Cardiac muscle cell (in vitro differentiated cells and primary cell): ENCODE measurements around the gene C18orf32. TPM values are rescaled to one million over a fixed set of nuclear protein-coding genes. Genes with fewer than 3 reads are reported as not detected.
"Not testable (repeated sequence)": the region's sequence is repeated elsewhere in the genome, so short reads cannot be mapped to it uniquely, and the experiment has no call there.

Source experiments
- DNase-seq, 2 donors: peaks; one replicate each; pipeline versions ENCODE4 v3.0.0 to v3.0.0-alpha.2; 2010 to 2017; ENCODE audit warnings: low read depth in 1 of 2, low spot score in 1 of 2
- H3K27ac ChIP-seq: fragments of 200-600 bp; sonication (generic); 2 replicates; pipeline ENCODE4 v1.5.1; 2016
- H3K27me3 ChIP-seq: fragments of 200-600 bp; sonication (generic); 2 replicates; pipeline ENCODE4 v1.6.0; 2016; ENCODE audit warnings: control low read depth
- H3K36me3 ChIP-seq: fragments of 200-600 bp; sonication (generic); 2 replicates; pipeline ENCODE4 v1.5.1; 2016; ENCODE audit warnings: control low read depth
- H3K4me1 ChIP-seq: fragments of 200-600 bp; sonication (generic); 2 replicates; pipeline ENCODE4 v1.8.1; 2017; ENCODE audit warnings: low read depth, mild to moderate bottlenecking, mixed run types
- H3K4me3 ChIP-seq: fragments of 200-600 bp; sonication (generic); 2 replicates; pipeline ENCODE4 v1.5.1; 2016; ENCODE audit warnings: mild to moderate bottlenecking
- H3K9me3 ChIP-seq: fragments of 200-600 bp; sonication (generic); 2 replicates; pipeline ENCODE4 v1.5.1; 2017; ENCODE audit warnings: low read depth, mild to moderate bottlenecking, control low read depth
- polyA plus RNA-seq: library from polyadenylated mRNA; unstranded; fragments of >200 nt; fragmentation: Nextera tagmentation; extraction: Ambion mirVana; gene quantifications from 2 replicates; pipeline ENCODE4 v1.2.1, GENCODE V29; 2016
- total RNA-seq: library from RNA; depleted of rRNA; stranded (reverse); fragments of >200 nt; gene quantifications from 2 replicates; pipeline ENCODE4 v1.2.3, GENCODE V29; 2016
- TF ChIP-seq, protein P1 (sequence below): IDR thresholded peaks from 2 replicates; pipeline ENCODE4 v1.5.1; 2012; ENCODE audit warnings: low read depth, mild to moderate bottlenecking, low read length

C18orf32 gene
- total and polyA plus RNA-seq, 2 experiments from 2014 or later: 22.5 to 109 TPM

DNA sequence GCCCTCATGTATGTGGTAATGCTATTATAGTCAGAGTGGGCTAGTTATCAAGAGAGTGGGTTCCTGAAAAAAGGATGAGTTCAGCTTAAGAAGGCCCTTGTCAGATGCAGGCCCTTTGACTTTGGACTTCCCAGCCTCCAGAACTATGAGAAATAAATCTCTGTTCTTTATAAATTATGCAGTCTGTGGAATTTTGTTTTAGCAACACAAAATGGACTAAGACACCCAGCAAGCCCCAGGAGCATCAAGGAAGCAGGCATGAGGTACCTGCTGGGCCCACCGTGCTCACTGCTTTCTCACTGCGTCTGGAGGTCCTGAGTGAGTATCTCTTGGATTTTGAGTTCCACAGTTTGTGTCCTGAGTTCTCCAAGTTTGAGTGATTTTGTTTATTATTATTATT lies 38.9 kb upstream of the C18orf32 start:
- peaks cover 25% of the 10 kb centered on the region for H3K4me1 ChIP-seq
- no peak overlapping the region for H3K27ac ChIP-seq
- no peaks in the 10 kb centered on the region for H3K27me3 ChIP-seq
- no peak for DNase-seq
- no peaks in the 10 kb centered on the region for H3K36me3 ChIP-seq
- TF ChIP-seq, protein P1, sequence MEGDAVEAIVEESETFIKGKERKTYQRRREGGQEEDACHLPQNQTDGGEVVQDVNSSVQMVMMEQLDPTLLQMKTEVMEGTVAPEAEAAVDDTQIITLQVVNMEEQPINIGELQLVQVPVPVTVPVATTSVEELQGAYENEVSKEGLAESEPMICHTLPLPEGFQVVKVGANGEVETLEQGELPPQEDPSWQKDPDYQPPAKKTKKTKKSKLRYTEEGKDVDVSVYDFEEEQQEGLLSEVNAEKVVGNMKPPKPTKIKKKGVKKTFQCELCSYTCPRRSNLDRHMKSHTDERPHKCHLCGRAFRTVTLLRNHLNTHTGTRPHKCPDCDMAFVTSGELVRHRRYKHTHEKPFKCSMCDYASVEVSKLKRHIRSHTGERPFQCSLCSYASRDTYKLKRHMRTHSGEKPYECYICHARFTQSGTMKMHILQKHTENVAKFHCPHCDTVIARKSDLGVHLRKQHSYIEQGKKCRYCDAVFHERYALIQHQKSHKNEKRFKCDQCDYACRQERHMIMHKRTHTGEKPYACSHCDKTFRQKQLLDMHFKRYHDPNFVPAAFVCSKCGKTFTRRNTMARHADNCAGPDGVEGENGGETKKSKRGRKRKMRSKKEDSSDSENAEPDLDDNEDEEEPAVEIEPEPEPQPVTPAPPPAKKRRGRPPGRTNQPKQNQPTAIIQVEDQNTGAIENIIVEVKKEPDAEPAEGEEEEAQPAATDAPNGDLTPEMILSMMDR: no peak
- no peaks in the 10 kb centered on the region for H3K9me3 ChIP-seq
- no peak overlapping the region for H3K4me3 ChIP-seq

DNA sequence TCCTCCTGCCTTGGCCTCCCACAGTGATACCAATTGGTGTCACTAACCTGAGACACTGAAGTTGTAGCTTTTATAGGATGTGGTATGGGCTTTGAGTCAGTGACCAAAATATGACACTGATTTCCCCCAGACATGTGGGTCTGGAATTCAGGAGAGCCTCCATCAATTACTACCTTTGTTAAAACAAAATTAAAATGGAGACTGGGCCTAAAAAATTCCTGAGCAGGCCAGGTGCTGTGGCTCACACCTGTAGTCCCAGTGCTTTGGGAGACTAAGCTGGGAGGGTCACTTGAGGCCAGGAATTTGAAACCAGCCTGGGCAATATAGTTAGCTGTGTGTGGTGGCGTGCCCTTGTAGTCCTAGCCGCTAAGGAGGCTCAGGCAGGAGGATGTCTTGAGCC lies 37.9 kb upstream of the C18orf32 start:
- Histone ChIP-seq H3K4me1 (peaks cover 34% of the 10 kb centered on the region), H3K27me3 (no peaks in the 10 kb centered on the region), H3K4me3 (no peak overlapping the region), H3K27ac (no peak overlapping the region), H3K9me3 (no peaks in the 10 kb centered on the region), H3K36me3 (no peaks in the 10 kb centered on the region)
- TF ChIP-seq, protein P1: no peak
- no peak for DNase-seq

DNA sequence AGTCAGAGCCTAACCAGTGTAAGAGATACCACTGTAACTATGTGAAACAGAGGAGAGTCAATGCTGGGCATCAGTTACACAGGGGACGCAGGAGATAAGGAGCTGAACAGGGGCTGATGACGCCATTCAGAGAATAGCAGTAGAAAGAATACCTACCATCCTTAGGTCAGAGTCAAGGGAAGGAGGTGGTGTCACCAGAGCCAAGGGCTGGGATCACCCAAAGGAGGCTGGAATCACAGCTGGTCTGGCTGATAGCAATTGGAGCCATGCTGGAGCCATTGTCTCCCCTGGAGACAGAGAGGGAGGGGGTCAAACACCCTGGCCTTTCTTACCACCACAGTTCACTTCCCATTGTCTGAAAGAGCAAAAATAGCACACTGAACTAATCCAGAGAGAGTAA lies 37.3 kb upstream of the C18orf32 start:
- no peaks in the 10 kb centered on the region for H3K36me3 ChIP-seq
- peaks cover 40% of the 10 kb centered on the region for H3K4me1 ChIP-seq

DNA sequence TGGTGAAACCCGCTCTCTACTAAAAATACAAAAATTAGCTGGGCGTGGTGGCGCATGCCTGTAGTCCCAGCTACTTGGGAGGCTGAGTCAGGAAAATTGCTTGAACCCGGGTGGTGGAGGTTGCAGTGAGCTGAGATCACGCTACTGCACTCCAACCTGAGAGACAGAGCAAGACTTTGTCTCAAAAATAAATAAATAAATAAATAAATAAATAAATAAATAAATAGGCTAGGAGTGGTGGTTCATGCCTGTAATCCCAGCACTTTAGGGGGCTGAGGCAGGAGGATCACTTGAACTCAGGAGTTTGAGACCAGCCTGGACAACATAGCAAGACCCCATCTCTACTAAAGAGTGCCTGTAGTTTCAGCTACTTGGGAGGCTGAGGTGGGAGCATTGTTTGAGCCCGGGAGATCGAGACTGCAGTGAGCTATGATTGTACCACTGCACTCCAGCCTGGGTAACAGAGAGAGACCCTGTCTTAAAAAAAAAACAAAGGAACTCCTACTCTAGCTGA lies 36.6 kb upstream of the C18orf32 start:
- H3K36me3 ChIP-seq, H3K4me3 ChIP-seq, H3K27ac ChIP-seq, H3K27me3 ChIP-seq, H3K9me3 ChIP-seq, DNase-seq: not testable (repeated sequence)
- H3K4me1 ChIP-seq: peaks cover 44% of the 10 kb centered on the region

More for the DNA sequence above, 37.3 kb upstream of the C18orf32 start:
- no peak for DNase-seq
- Histone ChIP-seq H3K27ac (no peak overlapping the region), H3K9me3 (no peaks in the 10 kb centered on the region), H3K27me3 (no peaks in the 10 kb centered on the region), H3K4me3 (no peak overlapping the region)
- TF ChIP-seq, protein P1: no peak

DNA sequence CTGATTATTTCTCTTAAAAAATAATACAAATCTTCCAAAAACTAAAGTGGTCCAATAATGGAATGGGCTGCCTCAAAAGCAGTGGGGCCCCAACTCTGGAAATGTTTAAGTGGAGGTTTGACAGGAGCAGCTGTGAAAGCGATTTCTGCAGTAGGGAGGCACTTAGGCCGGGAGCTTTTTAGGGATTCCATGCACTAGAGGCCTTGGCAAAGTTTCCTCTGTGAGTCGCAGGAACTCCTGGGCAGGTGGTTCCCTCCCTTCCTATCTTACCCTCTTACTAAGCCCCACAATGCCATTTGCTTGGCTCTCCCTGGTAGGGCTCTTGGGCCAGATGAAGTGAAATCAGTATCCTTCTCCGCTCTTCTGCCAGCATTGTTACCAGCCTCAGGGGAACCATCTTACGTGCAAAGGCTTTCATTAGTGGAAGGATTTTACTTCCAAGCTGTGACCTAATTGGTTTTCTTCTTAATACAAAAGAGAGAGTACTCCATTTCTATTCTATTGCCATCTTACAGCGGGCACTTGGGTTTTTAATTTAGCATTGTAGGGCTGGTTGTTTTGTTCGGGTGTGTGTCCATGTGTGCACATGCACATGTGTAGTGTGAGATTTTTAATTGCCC lies 34.3 kb upstream of the C18orf32 start:
- Histone ChIP-seq H3K36me3 (no peaks in the 10 kb centered on the region), H3K27me3 (no peaks in the 10 kb centered on the region), H3K4me1 (peaks cover 34% of the 10 kb centered on the region), H3K4me3 (no peak overlapping the region), H3K9me3 (no peaks in the 10 kb centered on the region), H3K27ac (peak overlapping the region; percentile 88)
- peak in 1 of 2 donors; percentile 83 for DNase-seq
- TF ChIP-seq, protein P1: no peak

DNA sequence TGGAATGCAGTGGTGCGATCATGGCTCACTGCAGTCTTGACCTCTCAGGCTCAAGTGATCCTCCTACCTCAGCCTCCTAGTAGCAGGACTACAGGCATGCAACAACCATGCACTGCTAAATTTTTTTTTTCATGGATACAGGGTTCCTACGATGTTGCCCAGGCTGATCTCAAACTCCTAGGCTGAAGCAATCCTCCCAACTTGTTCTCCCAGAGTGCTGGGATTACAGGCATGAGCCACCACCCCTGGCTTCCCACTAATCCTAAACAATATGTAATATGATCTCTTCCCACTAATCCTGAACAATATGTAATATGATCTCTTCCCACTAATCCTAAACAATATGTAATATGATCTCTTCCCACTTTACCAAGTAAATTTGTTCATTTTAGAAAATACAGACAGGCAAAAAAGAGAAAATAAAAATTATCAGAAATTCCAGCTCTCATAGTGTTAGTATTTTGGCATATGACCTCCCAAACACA lies 33.7 kb upstream of the C18orf32 start:
- no peaks in the 10 kb centered on the region for H3K9me3 ChIP-seq
- TF ChIP-seq, protein P1: no peak
- H3K27ac ChIP-seq: peak overlapping the region; percentile 88
- no peaks in the 10 kb centered on the region for H3K27me3 ChIP-seq
- H3K4me1 ChIP-seq: peaks cover 38% of the 10 kb centered on the region
- H3K36me3 ChIP-seq: no peaks in the 10 kb centered on the region
- no peak overlapping the region for H3K4me3 ChIP-seq
- peak in 1 of 2 donors; percentile 36 for DNase-seq
